B cell (primary cell): ENCODE data around the gene TMC6.

Experiments used
- EZH2 ChIP-seq: IDR thresholded peaks from 2 replicates; pipeline ENCODE4 v1.6.1; 2012; ENCODE audit warnings: borderline replicate concordance, low read depth, mild to moderate bottlenecking, moderate library complexity, low read length; ENCODE audit not compliant: insufficient read depth, poor library complexity, severe bottlenecking
- TF ChIP-seq, protein P1 (sequence below): fragments of 200-600 bp; IDR thresholded peaks from one replicate; pipeline ENCODE4 v1.8.0; 2022; ENCODE audit warnings: antibody characterized with exemption, mild to moderate bottlenecking

DNA sequence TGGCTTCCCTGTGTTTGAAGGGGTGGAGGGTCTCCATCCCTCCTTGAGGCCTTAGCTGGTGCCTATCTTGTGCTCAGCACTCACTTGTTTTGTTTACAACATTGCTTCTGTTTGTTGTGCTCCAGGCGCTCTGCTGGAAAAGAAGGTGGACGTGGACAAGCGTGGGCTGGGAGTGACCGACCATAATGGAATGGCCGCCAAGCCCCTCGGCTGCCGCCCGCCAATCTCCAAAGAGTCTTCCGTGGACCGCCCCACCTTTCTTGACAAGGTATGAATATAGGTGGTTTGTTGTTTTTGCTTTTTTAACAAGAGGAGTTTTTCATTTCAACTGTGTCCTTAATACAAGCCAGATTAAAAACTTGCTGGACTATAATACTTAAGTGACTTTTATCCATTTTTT lies 53.5 kb downstream of the TMC6 start:
- TF ChIP-seq, protein P1, sequence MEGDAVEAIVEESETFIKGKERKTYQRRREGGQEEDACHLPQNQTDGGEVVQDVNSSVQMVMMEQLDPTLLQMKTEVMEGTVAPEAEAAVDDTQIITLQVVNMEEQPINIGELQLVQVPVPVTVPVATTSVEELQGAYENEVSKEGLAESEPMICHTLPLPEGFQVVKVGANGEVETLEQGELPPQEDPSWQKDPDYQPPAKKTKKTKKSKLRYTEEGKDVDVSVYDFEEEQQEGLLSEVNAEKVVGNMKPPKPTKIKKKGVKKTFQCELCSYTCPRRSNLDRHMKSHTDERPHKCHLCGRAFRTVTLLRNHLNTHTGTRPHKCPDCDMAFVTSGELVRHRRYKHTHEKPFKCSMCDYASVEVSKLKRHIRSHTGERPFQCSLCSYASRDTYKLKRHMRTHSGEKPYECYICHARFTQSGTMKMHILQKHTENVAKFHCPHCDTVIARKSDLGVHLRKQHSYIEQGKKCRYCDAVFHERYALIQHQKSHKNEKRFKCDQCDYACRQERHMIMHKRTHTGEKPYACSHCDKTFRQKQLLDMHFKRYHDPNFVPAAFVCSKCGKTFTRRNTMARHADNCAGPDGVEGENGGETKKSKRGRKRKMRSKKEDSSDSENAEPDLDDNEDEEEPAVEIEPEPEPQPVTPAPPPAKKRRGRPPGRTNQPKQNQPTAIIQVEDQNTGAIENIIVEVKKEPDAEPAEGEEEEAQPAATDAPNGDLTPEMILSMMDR, result no peak
- TF ChIP-seq EZH2, result no peak
